Measurements from ENCODE around the gene ACAT1.

The ACAT1 gene

DNA sequence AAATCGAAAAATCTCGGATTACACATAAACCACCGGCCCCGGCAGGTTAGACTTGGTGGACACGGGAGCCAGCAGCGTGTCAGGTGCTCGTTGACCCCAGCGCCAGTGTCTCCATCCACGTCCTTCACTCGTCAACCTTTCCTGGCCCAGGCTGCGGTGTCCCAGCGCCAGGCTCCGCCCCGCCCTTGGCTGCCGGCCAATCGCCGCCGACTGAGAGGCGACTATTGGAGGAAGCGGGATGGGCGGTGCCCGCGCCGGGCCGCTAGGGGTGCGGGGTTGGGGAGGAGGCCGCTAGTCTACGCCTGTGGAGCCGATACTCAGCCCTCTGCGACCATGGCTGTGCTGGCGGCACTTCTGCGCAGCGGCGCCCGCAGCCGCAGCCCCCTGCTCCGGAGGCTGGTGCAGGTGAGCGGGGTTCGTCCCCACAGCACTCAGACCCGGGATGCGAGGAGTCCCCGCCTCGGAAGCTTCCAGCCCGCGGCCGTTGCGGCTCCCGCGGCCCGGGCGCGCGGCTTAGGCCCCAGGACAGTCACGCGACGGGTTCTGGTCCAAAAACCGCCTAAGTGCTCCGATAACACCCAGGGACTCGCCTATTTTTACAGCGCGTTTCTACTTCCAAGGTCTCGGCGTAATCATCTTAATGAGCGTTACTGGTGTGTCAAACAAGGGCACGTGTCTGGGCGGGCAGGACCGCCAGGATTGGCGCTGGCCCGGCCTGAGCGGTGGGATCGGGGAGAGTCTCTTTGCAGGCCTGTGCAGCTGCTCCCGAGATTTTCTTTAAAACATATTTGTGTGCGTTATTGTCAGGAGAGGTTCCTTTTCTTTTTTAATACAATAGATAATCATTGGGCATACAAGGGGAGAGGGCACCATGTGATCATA, at the start of gene ACAT1:
ACAT1 (plus strand) TSS at position 294 of the 882 bp plus-strand sequence; CDS start at position 334, 40 bp downstream.
- no peaks in the 10 kb centered on the region for H3K9me3 ChIP-seq (ENCODE audit: low read depth, low read length)
- peak; percentile 89 for TF ChIP-seq POLR2AphosphoS5 (IDR thresholded peaks at IDR 0.05; ENCODE audit: borderline replicate concordance, low read depth, low read length)
- no peak for TF ChIP-seq EZH2 (IDR thresholded peaks at IDR 0.05)
- TF ChIP-seq FOXP2 (optimal IDR thresholded peaks at IDR 0.05; ENCODE audit: control extremely low read depth, extremely low read length, insufficient read depth): no peak
- DNase-seq (ENCODE audit: low read depth, low spot score): peak; percentile 22
- peak within 1 kb of the TSS; percentile 95 for H3K4me3 ChIP-seq
- H3K27ac ChIP-seq: 0 out of 2 replicates have a peak within 1 kb of the TSS, but pooled peaks have one; percentile 6
- peak within 1 kb of the TSS; percentile 90 for H3K9ac ChIP-seq (ENCODE audit: insufficient read length)
- peaks cover 4% of the 10 kb centered on the region; the same call in 1 of the 2 replicates for H3K36me3 ChIP-seq (ENCODE audit: insufficient read depth, low read length)

DNA sequence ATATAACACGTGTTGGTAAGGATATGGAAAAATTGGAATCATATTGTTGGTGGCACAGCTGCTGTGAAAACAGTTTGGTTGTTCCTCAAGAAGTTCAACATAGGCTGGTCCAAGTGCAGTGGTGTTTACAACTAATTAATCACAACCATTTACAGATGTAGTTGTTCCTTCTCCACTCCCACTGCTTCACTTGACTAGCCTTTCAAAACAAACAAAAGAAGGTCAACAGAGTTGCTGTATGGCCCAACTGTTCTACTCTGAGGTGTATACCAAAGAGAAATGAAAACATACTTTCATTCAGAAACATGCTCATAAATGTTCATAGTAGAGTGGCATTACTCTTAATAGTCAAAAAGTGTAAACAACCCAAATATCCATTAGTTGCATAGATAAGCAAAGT, 36.6 kb upstream of the ACAT1 start:
- DNase-seq (ENCODE audit: low read depth, low spot score): no peak
- Histone ChIP-seq H3K36me3 (ENCODE audit: insufficient read depth, low read length) (peaks cover 46% of the 10 kb centered on the region), H3K4me3 (no peak overlapping the region), H3K9me3 (ENCODE audit: low read depth, low read length) (no peaks in the 10 kb centered on the region), H3K9ac (ENCODE audit: insufficient read length) (no peak overlapping the region), H3K27ac (no peak overlapping the region)
- TF ChIP-seq POLR2AphosphoS5 (IDR thresholded peaks at IDR 0.05; ENCODE audit: borderline replicate concordance, low read depth, low read length) (no peak), FOXP2 (optimal IDR thresholded peaks at IDR 0.05; ENCODE audit: control extremely low read depth, extremely low read length, insufficient read depth) (no peak), EZH2 (IDR thresholded peaks at IDR 0.05) (no peak)

DNA sequence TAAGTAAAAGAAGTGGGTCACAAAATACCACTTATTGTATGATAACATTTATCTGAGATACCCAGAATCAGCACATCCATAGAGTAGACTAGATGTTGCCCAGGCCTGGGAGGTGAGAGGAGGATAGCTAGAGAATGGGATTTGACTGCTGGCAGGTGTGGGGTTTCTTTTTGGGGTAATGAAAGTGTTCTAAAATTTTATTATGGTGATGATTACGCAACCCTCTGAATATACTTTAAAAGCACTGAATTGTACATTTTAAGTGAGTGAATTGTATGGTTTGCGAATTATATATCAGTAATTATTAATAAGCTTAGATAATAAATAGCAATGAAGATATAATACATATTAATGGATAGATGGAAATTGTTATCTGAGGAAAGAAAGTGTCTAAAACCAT, 35.7 kb upstream of the ACAT1 start:
- no peak for DNase-seq (ENCODE audit: low read depth, low spot score)
- H3K27ac ChIP-seq: no peak overlapping the region
- no peak overlapping the region for H3K4me3 ChIP-seq
- no peak for TF ChIP-seq FOXP2 (optimal IDR thresholded peaks at IDR 0.05; ENCODE audit: control extremely low read depth, extremely low read length, insufficient read depth)
- TF ChIP-seq POLR2AphosphoS5 (IDR thresholded peaks at IDR 0.05; ENCODE audit: borderline replicate concordance, low read depth, low read length): no peak
- no peak for TF ChIP-seq EZH2 (IDR thresholded peaks at IDR 0.05)
- no peaks in the 10 kb centered on the region for H3K9me3 ChIP-seq (ENCODE audit: low read depth, low read length)
- H3K9ac ChIP-seq (ENCODE audit: insufficient read length): no peak overlapping the region
- peaks cover 38% of the 10 kb centered on the region for H3K36me3 ChIP-seq (ENCODE audit: insufficient read depth, low read length)

DNA sequence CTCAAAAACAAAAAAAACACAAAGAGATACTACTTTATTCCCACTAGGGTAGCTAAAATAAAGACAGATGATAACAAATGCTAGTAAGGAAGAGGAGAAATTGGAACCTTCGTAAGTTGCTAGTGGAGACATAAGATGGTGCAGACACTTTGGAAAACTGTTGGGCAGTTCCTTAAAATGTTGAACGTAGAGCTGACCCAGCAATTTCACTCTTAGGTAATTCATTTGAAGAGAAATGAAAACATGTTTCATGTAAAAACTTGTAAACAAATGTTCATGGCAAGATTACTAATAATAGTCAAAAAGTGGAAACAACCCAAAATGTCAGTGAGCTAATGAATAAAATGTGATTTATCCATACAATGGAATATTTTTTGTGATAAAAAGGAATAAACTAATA, 29.2 kb upstream of the ACAT1 start:
- Histone ChIP-seq H3K9ac (ENCODE audit: insufficient read length) (no peak overlapping the region), H3K4me3 (no peak overlapping the region), H3K36me3 (ENCODE audit: insufficient read depth, low read length) (peaks cover 55% of the 10 kb centered on the region), H3K9me3 (ENCODE audit: low read depth, low read length) (no peaks in the 10 kb centered on the region), H3K27ac (no peak overlapping the region)
- no peak for DNase-seq (ENCODE audit: low read depth, low spot score)
- no peak for TF ChIP-seq POLR2AphosphoS5 (IDR thresholded peaks at IDR 0.05; ENCODE audit: borderline replicate concordance, low read depth, low read length)
- TF ChIP-seq EZH2 (IDR thresholded peaks at IDR 0.05): no peak

DNA sequence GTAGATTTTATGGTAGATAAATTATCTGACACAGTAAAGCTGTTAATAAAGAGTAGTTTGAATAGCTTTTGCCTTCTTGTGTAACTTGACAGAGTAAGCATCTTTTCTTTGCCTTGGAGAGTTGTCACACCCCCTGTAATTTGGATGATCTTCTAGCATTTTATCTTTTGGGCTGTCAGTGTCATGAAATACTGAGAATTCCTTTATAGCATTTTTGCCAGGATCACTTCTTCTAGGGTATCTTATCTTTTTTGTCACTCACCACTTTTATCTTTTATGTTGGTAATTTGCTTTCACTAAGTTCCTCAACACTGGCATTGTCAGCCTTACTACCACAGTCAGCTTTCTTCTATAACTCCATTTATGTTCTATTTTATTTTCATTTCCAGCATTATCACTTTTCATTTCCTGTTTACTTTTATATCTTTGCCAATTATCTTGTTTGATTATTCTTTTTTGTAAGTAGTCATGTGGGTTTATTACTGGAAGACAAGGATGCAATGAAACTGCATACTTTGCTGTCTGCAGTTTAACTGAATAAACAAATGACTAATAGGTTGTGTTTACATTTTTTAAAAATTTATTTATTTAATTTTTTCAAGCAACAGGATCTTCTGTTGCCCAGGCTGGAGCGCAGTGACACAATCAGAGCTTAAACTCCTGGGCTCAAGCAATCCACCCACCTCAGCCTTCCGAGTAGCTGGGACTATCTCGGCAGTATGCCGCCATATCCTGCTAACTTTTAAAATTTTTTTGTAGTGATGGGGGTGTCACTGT, 28.1 kb upstream of the ACAT1 start:
- DNase-seq (ENCODE audit: low read depth, low spot score): no peak
- H3K9ac ChIP-seq (ENCODE audit: insufficient read length): no peak overlapping the region
- peaks cover 65% of the 10 kb centered on the region for H3K36me3 ChIP-seq (ENCODE audit: insufficient read depth, low read length)
- no peak for TF ChIP-seq FOXP2 (optimal IDR thresholded peaks at IDR 0.05; ENCODE audit: control extremely low read depth, extremely low read length, insufficient read depth)
- no peak for TF ChIP-seq POLR2AphosphoS5 (IDR thresholded peaks at IDR 0.05; ENCODE audit: borderline replicate concordance, low read depth, low read length)
- TF ChIP-seq EZH2 (IDR thresholded peaks at IDR 0.05): no peak
- no peaks in the 10 kb centered on the region for H3K9me3 ChIP-seq (ENCODE audit: low read depth, low read length)
- no peak overlapping the region for H3K4me3 ChIP-seq
- H3K27ac ChIP-seq: no peak overlapping the region

DNA sequence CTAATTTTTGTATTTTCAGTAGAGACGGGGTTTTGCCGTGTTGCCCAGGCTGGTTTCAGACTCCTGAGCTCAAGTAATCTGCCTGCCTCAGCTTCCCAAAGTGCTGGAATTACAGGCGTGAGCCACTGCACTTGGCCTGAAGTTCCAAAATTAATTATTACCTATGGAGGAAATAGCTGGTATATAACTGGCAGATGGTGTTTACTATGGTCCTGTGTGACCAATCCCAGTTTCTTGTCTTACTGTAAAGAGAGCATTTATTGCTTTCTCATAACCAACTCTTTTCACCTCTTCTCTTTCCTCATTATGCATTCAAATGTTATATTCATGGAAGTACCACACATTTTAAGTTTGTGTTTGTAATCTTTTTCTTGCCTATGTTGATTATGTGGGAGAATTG, 24.2 kb upstream of the ACAT1 start:
- no peaks in the 10 kb centered on the region for H3K9me3 ChIP-seq (ENCODE audit: low read depth, low read length)
- no peak overlapping the region for H3K9ac ChIP-seq (ENCODE audit: insufficient read length)
- no peak overlapping the region for H3K27ac ChIP-seq
- TF ChIP-seq FOXP2 (optimal IDR thresholded peaks at IDR 0.05; ENCODE audit: control extremely low read depth, extremely low read length, insufficient read depth) (no peak), POLR2AphosphoS5 (IDR thresholded peaks at IDR 0.05; ENCODE audit: borderline replicate concordance, low read depth, low read length) (no peak), EZH2 (IDR thresholded peaks at IDR 0.05) (no peak)
- DNase-seq (ENCODE audit: low read depth, low spot score): no peak
- H3K4me3 ChIP-seq: no peak overlapping the region
- peaks cover 61% of the 10 kb centered on the region for H3K36me3 ChIP-seq (ENCODE audit: insufficient read depth, low read length)

DNA sequence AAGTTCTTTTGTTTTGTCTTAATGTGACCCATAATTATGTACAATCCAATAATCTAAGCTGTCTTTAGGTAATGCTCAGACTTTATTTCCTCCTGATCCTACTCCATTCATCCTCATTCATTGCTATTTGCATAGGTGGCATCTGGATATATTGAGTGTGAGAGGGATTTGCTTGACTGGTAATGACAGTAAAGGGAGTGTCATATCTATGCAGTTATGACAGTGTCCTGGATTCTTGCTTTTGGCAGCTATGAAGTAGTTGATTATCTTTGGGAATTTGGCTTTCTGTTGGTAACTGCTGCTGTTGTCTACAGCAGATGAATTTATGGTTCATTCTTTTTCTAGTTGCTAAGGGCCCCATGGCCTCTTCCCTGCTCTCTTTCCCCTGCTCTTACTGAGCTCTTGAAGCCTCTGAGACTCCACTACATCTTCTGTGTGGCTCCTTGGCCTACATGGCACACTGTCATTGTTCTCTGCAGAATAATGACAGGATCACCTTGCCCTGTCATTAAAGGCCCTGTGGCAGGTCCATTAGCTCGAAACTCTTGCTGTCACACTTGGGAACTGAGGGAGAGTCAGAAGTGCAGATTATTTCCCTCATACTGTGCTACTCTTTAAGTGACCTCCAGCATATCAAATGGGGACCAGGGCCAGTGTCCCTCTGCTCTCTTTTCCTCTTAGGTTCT, 20.1 kb upstream of the ACAT1 start:
- no peaks in the 10 kb centered on the region for H3K9me3 ChIP-seq (ENCODE audit: low read depth, low read length)
- H3K36me3 ChIP-seq (ENCODE audit: insufficient read depth, low read length): peaks cover 45% of the 10 kb centered on the region
- H3K27ac ChIP-seq: no peak overlapping the region
- no peak overlapping the region for H3K4me3 ChIP-seq
- no peak for DNase-seq (ENCODE audit: low read depth, low spot score)
- TF ChIP-seq FOXP2 (optimal IDR thresholded peaks at IDR 0.05; ENCODE audit: control extremely low read depth, extremely low read length, insufficient read depth) (no peak), POLR2AphosphoS5 (IDR thresholded peaks at IDR 0.05; ENCODE audit: borderline replicate concordance, low read depth, low read length) (no peak), EZH2 (IDR thresholded peaks at IDR 0.05) (no peak)
- no peak overlapping the region for H3K9ac ChIP-seq (ENCODE audit: insufficient read length)

DNA sequence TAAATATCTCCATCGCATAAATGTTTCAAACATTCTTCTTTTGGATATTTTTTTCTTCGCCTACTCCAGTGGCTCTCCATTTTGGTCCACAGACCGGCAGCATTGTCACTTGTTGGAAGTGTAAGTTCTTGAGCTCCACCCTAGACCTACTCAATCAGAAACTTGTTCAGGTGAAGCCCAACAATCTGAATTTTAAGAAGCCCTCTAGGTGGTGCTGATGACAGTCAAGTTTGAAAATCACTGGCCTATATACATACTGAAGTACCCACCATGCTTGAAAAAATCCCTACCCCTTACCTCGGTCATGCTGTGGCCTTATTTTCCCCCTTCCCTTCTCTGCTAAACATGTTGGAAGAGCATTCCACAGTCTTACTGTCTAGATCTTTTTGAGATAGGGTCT, 10.2 kb upstream of the ACAT1 start:
- H3K36me3 ChIP-seq (ENCODE audit: insufficient read depth, low read length): 0 out of 2 replicates have a peak, but pooled peaks cover 3% of the 10 kb centered on the region
- no peak overlapping the region for H3K27ac ChIP-seq
- DNase-seq (ENCODE audit: low read depth, low spot score): no peak
- H3K9me3 ChIP-seq (ENCODE audit: low read depth, low read length): no peaks in the 10 kb centered on the region
- no peak overlapping the region for H3K4me3 ChIP-seq
- TF ChIP-seq POLR2AphosphoS5 (IDR thresholded peaks at IDR 0.05; ENCODE audit: borderline replicate concordance, low read depth, low read length) (no peak), EZH2 (IDR thresholded peaks at IDR 0.05) (no peak), FOXP2 (optimal IDR thresholded peaks at IDR 0.05; ENCODE audit: control extremely low read depth, extremely low read length, insufficient read depth) (no peak)
- H3K9ac ChIP-seq (ENCODE audit: insufficient read length): no peak overlapping the region
